DMS114 treated with DMSO at 0.1 percent for 48 hours (cell line): ENCODE data around the gene KRTAP10-4.
"Not testable (repeated sequence)": the region's sequence is repeated elsewhere in the genome, so short reads cannot be mapped to it uniquely, and the experiment has no call there.

Experiments
- DNase-seq: peaks from one replicate; lab custom pipeline; 2025; ENCODE audit not compliant: unreplicated experiment; lab: John Stamatoyannopoulos, UW

KRTAP10-4 gene, protein sequence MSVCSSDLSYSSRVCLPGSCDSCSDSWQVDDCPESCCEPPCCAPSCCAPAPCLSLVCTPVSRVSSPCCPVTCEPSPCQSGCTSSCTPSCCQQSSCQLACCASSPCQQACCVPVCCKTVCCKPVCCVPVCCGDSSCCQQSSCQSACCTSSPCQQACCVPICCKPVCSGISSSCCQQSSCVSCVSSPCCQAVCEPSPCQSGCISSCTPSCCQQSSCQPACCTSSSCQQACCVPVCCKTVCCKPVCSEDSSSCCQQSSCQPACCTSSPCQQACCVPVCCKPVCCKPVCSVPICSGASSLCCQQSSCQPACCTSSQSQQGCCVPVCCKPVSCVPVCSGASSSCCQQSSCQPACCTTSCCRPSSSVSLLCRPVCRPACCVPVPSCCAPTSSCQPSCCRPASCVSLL

DNA sequence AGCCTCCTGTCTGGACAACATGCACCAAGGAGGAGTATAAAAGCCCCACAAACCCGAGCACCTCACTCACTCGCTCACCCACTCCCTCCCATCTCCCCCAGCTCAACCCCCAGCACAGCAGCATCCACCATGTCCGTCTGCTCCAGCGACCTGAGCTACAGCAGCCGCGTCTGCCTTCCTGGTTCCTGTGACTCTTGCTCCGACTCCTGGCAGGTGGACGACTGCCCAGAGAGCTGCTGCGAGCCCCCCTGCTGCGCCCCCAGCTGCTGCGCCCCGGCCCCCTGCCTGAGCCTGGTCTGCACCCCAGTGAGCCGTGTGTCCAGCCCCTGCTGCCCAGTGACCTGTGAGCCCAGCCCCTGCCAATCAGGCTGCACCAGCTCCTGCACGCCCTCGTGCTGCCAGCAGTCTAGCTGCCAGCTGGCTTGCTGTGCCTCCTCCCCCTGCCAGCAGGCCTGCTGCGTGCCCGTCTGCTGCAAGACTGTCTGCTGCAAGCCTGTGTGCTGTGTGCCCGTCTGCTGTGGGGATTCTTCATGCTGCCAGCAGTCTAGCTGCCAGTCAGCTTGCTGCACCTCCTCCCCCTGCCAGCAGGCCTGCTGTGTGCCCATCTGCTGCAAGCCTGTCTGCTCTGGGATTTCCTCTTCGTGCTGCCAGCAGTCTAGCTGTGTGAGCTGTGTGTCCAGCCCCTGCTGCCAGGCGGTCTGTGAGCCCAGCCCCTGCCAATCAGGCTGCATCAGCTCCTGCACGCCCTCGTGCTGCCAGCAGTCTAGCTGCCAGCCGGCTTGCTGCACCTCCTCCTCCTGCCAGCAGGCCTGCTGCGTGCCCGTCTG is at the start of gene KRTAP10-4:
Gene KRTAP10-4, plus strand, starts transcription at position 100 of the 827 bp plus-strand sequence. Its CDS starts 30 bp downstream, at position 130.
- not testable (repeated sequence) for DNase-seq

DNA sequence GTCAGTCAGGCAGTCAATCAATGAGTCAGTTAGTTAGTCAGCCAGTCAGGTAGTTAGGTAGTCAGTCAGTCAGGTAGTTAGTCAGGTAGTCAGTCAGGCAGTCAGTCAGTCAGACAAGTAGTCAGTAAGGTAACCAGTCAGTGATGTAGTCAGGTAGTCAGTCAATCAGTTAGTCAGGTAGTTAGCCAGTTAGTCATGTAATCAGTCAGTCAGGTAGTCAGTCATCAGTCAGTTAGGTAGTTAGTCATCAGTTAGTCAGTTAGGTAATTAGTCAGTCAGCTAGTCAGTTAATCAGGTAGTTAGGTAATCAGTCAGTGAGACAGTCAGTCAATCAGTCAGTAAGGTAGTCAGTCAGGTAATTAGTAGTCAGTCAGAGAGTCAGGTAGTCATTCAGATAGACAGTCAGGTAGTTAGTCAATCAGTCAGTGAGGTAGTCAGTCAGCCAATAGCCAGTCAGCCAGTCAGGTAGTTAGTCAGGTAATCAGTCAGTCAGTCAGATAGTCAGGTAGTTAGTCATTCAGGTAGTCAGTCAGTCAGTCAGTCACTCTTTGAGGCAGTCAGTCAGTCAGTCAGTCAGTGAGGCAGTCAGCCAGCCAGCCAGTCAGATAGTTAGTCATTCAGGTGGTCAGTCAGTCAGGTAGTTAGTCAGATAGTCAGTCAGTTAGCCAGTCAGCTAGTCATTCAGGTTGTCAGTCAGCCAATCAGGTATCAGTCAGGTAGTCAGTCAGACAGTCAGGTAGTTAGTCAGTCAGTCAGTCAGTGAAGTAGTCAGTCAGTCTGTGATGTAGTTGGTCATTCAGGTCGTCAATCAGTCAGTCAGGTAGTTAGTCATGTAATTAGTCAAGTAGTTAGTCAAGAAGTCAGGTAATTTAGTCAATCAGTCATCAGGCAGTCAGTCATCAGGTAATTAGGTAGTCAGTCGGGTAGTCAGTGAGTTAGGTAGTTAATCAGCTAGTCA is 48.8 kb upstream of the KRTAP10-4 start:
- no peak for DNase-seq

DNA sequence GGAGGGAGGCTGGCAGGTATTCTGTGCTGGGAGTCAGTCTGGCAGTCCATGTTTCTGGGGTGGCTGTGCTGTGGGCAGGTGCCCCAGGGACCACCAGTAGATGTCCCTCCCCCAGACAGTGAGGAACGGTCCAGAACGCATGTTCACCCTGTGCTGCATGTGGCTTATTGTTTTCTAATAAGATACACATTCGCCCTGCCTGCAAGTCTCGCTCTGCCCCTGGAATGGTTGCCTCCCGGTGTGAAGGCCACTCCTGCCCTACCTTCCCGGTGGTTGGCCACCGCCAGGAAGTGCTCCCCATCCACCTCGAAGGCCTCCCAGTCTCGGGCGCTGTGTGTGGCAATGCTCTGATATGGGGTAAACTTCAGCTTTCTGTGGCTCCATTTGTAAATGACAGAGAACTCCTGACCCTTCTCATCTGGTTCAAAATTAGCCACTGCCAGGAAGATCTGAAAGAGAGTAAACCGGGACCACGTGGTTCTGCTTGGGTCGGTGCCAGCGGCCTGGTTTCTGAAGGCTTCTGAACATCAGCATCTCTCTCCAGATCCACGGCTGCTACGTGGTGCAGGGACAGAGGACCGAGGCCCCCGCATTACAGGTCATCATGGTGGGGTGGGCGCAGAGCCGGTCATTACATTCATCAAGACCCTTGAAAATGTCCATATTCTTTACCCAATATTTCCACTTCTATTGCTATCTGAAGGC is 48.0 kb upstream of the KRTAP10-4 start:
- no peak for DNase-seq

DNA sequence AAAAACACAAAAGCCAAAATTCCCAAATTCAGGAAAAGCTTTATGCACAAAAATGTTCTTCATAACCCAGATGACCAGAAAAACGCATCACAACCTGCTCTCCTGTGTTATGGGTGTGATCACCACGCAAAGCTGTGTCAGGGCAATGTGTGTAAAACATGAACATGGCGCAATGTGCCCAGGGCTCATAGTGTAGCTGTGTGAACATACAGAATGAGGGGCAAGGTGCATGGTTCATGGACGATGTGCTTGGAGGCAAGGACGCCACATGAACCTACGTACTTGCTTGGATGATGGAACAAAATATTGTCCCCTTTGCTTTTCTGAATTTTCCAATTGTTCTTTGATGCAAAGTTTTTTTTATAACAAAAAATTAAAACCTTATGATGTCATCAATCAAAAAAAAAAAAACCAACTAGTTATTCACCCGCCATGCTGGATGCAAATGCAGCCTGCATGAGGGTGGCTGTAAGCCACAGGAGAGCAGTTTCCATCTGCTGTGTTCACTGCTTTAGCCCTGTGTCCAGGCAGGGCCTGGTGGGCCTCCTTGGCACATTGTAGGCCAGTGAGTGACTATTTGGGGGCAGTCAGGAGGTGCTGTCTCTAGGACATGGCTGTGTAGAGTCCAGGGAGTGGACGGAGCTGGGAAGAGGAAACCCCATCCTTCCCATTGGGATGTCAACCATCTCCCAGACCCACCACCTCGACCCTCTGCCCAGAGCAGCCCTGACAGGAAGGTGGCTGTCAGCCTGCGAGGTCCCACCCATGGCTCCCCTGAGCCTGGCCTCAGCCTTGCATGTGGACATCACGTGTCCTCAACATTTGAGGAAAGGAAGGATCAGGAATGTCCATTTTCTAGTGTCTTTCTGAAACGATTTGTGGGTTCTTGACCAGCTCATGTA is 47.2 kb upstream of the KRTAP10-4 start:
- DNase-seq: no peak

DNA sequence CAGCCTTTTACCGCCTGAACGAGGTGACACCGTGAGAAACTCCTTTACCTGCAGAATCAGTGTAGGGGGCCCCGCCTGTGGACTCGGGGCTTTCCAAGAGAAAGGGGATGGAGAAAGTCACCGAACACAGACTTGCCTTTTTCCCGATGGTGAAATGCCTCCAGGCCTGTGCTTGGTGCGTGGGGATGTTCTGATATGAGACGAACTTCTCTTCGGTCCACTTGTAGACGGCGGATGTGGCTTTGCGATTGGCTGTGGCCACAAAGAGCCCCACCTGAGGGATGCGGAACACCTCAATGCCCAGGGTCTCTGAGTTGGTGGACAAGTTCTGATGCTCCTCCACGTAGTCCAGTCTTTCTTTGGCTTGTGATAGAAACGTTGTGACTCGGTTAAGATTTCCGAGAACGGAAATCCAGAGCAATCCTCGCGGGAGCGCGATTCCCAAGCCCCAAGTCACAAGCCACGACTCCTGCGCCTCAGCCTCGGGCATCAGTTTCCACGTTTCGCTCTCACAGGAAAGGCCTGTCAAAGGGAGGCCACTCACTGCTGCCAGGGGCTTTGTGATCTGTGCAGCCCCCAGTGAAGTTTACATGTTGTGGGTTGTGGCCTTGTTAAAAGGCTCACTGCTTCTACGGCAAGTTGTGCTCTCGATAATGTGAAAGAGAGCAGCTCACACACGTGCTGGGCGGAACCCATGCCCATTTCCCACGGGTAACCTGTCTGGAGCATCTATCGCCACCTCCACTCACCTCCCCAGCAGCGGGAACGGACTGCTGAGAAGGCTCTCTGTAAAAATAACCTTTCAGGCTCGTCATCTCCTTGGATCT is 46.2 kb upstream of the KRTAP10-4 start:
- no peak for DNase-seq

DNA sequence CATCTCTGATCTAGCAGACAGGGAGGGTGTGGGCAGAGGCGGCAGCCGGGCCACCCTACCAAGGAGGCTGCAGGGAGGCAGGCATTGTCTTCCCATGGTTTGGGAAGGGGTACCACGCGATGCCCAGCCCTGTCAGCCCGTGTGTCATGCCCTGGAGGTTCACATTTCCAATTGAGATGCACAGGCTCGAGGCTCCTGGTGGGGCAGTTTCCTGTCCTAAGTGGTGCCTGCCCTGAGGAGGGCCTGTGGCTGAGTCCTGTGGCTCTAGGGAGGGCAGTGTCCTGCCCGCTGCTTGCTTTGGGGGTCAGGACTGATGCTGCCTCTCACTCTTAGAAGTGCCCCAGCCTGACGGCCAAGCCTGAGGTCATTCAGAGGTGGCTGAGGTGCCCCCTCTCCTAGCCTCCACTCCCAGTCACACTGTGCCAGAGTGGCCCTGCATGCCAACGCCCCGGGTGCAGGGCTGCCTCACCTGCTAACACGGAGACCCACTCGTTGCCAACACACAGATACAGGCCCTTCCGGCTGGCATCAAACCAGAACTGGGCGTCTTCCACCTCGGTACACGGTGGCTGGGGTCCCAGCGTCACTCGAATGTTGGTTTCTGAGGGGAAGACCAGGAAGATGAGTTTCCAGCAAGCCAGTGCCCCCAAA is 45.4 kb upstream of the KRTAP10-4 start:
- DNase-seq: no peak

DNA sequence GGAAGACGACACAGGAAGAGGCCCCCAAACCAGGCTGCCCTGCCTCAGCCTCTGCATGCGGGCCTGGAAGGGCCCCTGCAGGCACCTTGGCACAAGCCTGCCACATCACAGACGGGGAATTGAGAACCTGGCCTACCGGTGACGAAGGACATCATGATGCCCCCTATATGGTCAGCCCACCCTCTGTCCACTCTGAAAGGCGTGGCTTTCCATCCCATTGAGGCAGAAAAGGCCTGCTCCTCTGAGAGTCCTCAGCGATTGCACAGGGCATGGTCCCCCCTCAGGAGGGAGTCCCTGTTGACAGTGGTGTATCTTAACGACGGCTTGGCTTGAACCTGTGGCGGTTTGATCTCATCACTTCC is 44.9 kb upstream of the KRTAP10-4 start:
- no peak for DNase-seq

DNA sequence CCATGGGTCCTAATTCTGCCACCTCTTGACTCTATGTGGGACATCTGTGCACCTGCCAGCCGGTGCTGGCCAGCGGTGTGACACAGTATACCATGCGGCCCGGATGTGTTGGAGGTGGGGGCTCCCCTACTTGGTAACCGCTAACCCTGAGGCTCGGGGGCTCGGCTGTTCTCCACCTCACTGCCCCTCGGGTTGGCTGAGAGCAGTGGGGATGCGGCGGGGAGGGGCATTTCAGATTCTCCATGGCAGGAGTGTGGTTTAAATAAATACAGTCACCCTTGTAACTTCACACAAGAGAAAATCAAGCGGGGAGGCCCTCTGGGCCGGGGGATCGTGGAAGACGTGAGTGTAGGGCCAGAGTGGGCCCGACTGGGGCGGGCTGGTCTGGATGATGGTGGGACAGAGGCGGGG is 44.5 kb upstream of the KRTAP10-4 start:
- DNase-seq: no peak

DNA sequence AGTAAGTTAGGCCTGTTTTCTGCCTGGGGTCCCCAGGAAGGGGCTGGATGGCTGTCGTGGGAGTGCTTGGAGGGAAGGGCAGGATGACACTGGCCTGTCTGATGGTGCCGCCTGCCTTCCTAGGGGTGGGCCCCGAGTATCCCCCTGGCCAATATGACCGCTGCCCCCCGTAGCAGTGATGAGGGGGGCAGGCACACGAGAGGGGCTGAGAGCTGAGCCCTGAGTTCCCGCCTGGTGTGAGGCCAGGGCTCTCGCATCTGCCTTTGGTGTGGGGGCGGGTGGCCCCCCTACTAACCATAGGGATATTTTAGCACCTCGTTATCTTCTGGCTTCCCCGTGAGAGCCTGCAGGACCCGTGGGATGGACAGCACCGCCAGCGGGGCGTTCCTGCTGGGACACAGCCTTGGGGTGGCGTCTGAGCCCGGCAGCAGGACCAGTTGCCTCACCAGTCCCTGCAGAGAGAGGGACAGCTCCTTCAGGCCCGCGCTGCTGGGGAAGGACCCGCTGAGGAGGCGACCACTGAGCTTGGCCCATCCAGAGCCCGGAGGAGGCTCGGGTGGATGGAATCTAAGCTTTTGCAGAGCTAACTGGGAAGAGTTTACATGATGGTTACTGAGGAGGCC is 43.9 kb upstream of the KRTAP10-4 start:
- no peak for DNase-seq

DNA sequence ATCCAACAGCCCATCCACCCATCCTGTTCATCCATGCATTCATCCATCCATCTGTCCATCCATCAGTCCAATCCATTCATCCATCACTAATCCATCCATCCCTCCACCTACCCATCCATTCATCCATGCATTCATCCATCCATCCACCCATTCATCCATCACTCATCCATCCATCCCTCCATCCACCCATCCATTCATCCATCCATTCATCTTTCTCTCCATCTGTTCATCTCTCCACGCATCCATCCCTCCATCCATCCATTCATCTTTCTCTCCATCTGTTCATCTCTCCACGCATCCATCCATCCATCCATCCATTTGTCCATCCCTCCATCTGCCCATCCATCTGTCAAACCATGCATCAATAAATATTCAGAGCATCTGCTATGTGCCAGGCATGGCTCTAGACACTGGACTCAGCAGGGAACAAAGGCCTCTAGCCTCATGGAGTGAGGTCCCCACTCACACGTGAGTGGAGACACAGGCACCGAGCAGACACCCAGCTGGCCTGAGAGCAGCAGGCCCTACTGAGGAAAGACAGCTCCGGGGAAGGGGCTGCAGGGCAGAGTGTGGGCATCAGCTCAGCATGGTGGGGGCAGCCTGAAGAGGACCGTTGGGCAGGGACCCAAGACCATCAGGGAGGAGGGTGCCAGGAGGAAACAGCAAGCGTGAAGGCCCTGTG is 43.2 kb upstream of the KRTAP10-4 start:
- DNase-seq: no peak

DNA sequence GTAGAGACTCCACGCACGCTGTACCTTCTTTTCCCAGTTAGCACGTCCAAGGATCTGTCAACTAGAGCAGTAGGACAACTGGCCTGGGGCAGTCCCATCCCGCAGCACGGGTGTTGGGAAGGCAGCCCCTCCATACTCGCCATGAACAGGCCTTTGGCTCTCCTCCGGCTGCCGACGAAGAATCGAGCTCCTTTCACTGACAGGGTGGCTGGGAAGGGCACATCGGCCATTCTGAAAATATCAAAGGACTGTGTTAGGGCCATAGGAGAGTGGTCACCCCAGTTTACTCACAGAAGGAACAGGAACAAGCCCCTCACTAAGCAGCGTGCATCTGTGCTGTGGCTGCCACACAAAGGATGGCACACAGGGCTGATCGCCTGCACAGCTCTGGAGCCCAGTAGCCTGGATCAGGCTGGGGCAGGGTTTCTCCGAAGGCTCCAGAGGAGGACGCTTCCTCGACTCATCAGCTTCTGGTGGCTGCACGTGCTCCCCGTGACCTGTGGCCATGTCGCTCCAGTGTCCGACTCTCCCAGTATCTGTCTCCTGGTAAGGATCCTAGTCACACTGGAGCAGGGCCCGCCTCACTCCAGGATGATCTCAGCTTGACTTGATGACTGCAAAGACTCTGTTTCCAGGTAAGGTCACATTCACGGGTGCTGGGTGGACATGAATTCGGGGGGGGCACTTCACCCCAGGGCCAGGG is 42.5 kb upstream of the KRTAP10-4 start:
- DNase-seq: no peak

DNA sequence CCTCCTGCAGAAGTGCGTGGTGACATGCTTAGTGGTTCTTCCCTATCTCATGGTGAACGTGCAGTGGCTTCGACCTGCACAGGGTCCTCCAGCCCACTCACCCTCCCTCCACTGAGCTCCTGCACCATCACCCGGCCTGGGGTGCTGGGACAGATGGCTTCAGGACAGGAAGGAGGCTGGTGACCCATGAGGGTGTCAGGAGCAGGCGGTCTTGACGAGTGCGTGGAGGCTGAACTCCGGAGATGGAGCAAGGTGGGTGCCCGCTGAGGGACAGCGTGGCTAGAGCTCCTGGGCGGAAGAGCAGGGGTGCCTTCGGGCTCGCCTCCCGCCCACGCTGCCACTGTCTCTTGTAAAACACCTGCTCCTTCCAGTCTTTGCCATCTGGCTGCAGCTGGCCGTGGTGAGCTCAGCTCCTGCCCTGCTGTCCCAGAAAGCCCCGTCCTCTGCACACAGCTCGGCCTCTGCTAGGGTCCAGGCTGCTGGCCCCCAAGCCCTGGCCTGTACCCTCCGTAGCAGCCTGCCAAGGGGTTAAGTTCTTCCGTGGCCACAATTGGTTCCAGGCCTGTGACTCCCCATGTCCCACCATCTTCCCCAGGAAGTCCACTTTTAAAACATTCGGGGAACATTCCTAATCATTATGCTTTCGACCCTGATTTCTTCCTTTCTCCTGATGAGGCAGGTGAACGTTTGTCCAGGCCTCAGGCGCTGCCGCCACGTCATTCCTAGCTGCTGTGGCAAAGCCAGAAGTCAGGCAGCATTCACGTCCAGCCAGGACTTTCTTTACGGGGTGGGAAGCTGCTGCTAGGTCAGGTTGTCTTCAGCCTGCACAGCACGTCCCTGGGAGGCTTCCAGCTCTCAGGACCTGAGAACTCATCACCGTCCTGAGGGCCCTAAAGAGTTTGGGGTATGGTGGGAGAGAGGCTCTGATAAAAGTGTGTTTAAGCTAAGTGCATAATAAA is 41.6 kb upstream of the KRTAP10-4 start:
- DNase-seq: no peak

DNA sequence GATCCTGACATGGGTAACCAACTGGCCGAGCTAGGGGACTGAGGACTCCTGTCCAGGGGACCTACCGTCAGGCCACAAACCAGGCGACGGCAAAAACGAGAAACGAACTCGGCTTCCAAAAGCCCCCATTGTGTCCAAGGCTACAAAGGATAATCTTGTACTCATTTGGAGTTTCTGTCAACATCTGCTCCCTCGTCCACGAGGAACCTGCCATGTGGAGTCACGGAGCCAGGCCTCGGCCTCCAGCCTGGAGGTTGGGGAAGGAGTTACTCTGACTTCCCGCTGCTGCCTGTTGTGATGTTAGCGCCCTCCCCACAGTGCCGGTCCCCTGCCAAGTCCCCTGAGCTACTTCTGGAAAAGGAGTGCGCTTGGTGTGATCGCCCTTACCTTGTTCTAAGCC is 40.8 kb upstream of the KRTAP10-4 start:
- no peak for DNase-seq

DNA sequence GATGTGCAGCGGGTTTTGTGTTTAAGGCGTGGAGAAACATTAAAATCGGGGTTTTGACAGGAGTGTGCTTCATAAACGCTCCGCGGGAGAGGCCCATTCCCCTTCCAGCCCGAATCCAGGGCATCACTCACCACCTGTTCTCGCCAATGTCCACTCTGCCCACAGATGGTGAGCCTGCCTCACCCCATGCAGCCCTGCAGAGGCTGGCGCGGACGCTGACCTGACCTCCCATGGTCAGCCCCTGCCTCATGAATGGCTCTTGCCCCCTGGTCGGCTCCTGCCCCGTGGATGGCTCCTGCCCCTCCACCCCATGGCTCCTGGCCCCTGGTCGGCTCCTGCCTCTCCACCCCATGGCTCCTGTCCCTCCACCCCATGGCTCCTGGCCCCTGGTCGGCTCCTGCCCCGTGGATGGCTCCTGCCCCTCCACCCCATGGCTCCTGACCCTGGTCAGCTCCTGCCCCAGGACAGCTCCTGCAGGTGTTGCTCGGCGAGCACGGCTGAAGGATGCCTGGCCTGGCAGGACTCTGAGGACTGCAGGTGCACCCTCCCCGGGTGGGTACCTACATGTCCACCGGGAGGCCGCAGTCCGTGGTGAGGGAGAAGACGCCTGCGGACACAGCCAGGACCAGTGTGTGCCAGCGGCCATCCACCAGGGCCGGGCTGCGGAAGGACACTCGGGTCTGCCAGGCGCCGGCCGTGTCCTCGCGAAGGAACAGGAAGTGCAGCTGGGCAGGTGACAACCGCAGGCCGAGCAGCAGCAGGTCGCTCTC is 40.2 kb upstream of the KRTAP10-4 start:
- DNase-seq: no peak
